DND-41 (cell line): ENCODE results near the gene STT3B.

Source experiments
- ATAC-seq: fragments of 200-7000 bp; cut with Tn5 transposase; 3 replicates; pipeline ENCODE4 v1.9.1; 2021; ENCODE audit warnings: low read depth; ENCODE audit not compliant: insufficient read depth
- DNase-seq: peaks from one replicate; pipeline ENCODE4 v3.0.0-alpha.2; 2020
- H2AFZ ChIP-seq: 2 replicates; pipeline ENCODE4 v1.6.0; 2012; ENCODE audit warnings: low read depth, low read length
- H3K27ac ChIP-seq: 2 replicates; pipeline ENCODE4 v1.5.1; 2012; ENCODE audit warnings: low read length, inconsistent platforms
- H3K27me3 ChIP-seq: fragments of 200-600 bp; sonication (generic); 2 replicates; pipeline ENCODE4 v1.6.0; 2012; ENCODE audit warnings: low read length, mild to moderate bottlenecking, inconsistent platforms; ENCODE audit not compliant: insufficient read depth, poor library complexity
- H3K36me3 ChIP-seq: 2 replicates; pipeline ENCODE4 v1.5.1; 2012; ENCODE audit warnings: low read length, inconsistent platforms; ENCODE audit not compliant: insufficient read depth
- H3K4me1 ChIP-seq: 2 replicates; pipeline ENCODE4 v1.5.1; 2012; ENCODE audit warnings: mild to moderate bottlenecking, low read length; ENCODE audit not compliant: insufficient read depth
- H3K4me2 ChIP-seq: 2 replicates; pipeline ENCODE4 v1.6.0; 2012; ENCODE audit warnings: mild to moderate bottlenecking, moderate library complexity, low read length, inconsistent platforms; ENCODE audit not compliant: insufficient read depth
- H3K4me3 ChIP-seq, 2 experiments: fragments of 200-600 bp in 1 of 2; shearing (Covaris generic) in 1 of 2; 2 replicates each; pipeline ENCODE4 v1.5.1; 2012 to 2016; ENCODE audit warnings: inconsistent platforms in 2 of 2, low read length in 2 of 2, mild to moderate bottlenecking in 2 of 2, low read depth in 1 of 2, moderate library complexity in 1 of 2
- H3K79me2 ChIP-seq: 2 replicates; pipeline ENCODE4 v1.6.0; 2012; ENCODE audit warnings: low read length, inconsistent platforms; ENCODE audit not compliant: insufficient read depth
- H3K9ac ChIP-seq: 2 replicates; pipeline ENCODE4 v1.6.0; 2012; ENCODE audit warnings: low read depth, mild to moderate bottlenecking, inconsistent platforms, low read length, moderate library complexity
- H3K9me3 ChIP-seq: 2 replicates; pipeline ENCODE4 v1.5.1; 2012; ENCODE audit warnings: low read length, moderate library complexity, mild to moderate bottlenecking, inconsistent platforms; ENCODE audit not compliant: insufficient read depth, severe bottlenecking
- H4K20me1 ChIP-seq: 2 replicates; pipeline ENCODE4 v1.6.0; 2012; ENCODE audit warnings: low read length; ENCODE audit not compliant: insufficient read depth
- CTCF ChIP-seq: IDR thresholded peaks from 2 replicates; pipeline ENCODE4 v1.5.1; 2012; ENCODE audit warnings: borderline replicate concordance, low read length, moderate library complexity, mild to moderate bottlenecking; ENCODE audit not compliant: poor library complexity, severe bottlenecking; ENCODE audit errors: extremely low read depth
- EZH2 ChIP-seq: IDR thresholded peaks from 3 replicates; pipeline ENCODE4 v1.6.1; 2012; ENCODE audit warnings: borderline replicate concordance, low read depth, mild to moderate bottlenecking, moderate library complexity, low read length, inconsistent platforms; ENCODE audit not compliant: severe bottlenecking

STT3B gene

GRCh38 chr3:31639828-31640227, 107.1 kb downstream of the STT3B start:
- H3K4me3 ChIP-seq: no peak overlapping the region
- peaks cover 29% of the 10 kb centered on the region for H3K36me3 ChIP-seq
- H3K9ac ChIP-seq: no peak overlapping the region
- H3K4me2 ChIP-seq: no peak overlapping the region
- DNase-seq (no peak), ATAC-seq (no peak)
- peak; percentile 9 for TF ChIP-seq CTCF
- TF ChIP-seq EZH2: no peak
- no peaks in the 10 kb centered on the region for H4K20me1 ChIP-seq
- no peaks in the 10 kb centered on the region for H3K27me3 ChIP-seq
- no peak overlapping the region for H3K27ac ChIP-seq
- peaks cover 22% of the 10 kb centered on the region for H3K4me1 ChIP-seq
- H2AFZ ChIP-seq: no peak overlapping the region
- H3K79me2 ChIP-seq: no peaks in the 10 kb centered on the region
- H3K9me3 ChIP-seq: no peaks in the 10 kb centered on the region

DNA sequence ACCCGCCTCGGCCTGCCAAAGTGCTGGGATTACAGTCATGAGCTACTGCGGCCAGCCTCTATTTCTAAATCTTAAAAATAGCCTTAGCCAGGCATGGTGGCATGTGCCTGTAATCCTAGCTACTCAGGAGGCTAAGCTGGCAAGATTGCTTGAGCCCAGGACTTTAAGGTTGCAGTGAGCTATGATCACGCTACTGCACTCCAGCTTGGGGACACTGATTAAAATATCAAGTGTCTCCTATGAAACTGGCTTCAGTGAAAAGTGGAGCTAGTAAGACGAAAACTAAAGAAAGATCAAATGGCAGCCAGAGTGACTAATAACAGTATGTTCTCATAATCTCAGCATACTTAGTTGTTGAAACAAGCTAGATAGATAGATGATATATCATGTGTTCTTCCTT, 112.5 kb downstream of the STT3B start:
- Histone ChIP-seq H3K36me3 (peaks cover 32% of the 10 kb centered on the region), H3K9ac (no peak overlapping the region)

DNA sequence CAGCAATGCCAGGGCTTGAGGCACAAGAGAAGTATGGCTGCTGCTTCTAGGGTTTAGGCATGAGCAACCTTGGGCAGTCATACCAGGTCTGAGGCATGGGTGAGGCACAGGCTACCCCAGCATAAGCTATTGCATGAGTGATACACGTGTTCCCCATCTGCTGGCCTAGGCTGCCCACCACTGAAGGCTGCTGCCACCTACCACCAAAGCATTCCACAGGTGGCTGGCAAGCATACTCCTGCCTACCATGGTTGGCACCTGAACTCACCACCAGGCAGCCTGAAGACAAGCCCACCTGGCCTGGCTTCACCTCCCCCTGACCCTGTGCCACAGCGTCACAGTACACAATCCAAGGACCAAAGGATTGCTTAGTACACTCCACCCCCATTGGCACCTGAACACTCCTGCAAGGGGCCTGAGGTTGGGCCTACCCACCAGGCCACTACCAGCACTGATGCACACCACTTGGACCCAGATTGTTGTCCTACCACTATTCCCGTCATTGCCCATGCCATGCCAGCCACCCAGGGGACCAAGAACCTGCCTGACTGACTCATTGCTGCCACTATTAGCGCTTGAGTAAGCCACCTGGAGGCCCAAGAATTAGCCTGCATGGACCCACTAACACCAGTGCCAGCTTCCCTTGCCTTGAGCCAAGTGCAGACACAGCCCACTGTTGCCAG, 115.7 kb downstream of the STT3B start:
- Histone ChIP-seq H4K20me1 (no peaks in the 10 kb centered on the region), H3K27ac (no peak overlapping the region), H3K27me3 (no peaks in the 10 kb centered on the region), H3K4me1 (no peaks in the 10 kb centered on the region), H3K4me2 (no peak overlapping the region), H3K4me3 (no peak overlapping the region), H3K79me2 (no peaks in the 10 kb centered on the region), H3K9ac (no peak overlapping the region), H3K9me3 (peaks cover 52% of the 10 kb centered on the region), H3K36me3 (peaks cover 32% of the 10 kb centered on the region), H2AFZ (no peak overlapping the region)
- TF ChIP-seq EZH2 (no peak), CTCF (no peak)
- peak; percentile 47 for ATAC-seq
- DNase-seq: no peak

More for the DNA sequence above, 112.5 kb downstream of the STT3B start:
- Histone ChIP-seq H3K79me2 (no peaks in the 10 kb centered on the region), H3K4me1 (no peaks in the 10 kb centered on the region), H2AFZ (no peak overlapping the region), H3K9me3 (peaks cover 34% of the 10 kb centered on the region), H3K27ac (no peak overlapping the region), H3K4me3 (no peak overlapping the region), H3K27me3 (no peaks in the 10 kb centered on the region), H3K4me2 (no peak overlapping the region), H4K20me1 (no peaks in the 10 kb centered on the region)
- no peak for DNase-seq
- no peak for TF ChIP-seq CTCF
- no peak for TF ChIP-seq EZH2
- no peak for ATAC-seq
